HG03135 (cell line): ENCODE results near the gene STYXL2.

ENCODE experiments used
- ATAC-seq: cut with Tn5 transposase; IDR thresholded peaks from one replicate; pipeline ENCODE4 v1.9.1; 2021; ENCODE audit warnings: mild to moderate bottlenecking, moderate library complexity; ENCODE audit not compliant: unreplicated experiment

Gene STYXL2

GRCh38 chr1:167077128-167077867 lies 16.6 kb upstream of the STYXL2 start:
- ATAC-seq: no peak

- ATAC-seq: no peak
These were observed 16.0 kb upstream of the STYXL2 start for GRCh38 chr1:167077868-167078210.

GRCh38 chr1:167081594-167082156 lies 12.2 kb upstream of the STYXL2 start:
- ATAC-seq: no peak

GRCh38 chr1:167082511-167083027 lies 11.3 kb upstream of the STYXL2 start:
- no peak for ATAC-seq

- ATAC-seq: no peak
These were observed 10.7 kb upstream of the STYXL2 start for GRCh38 chr1:167083066-167083665.

- ATAC-seq: no peak
These were observed 10.0 kb upstream of the STYXL2 start for GRCh38 chr1:167083871-167084270.

- no peak for ATAC-seq
These were observed 9.1 kb upstream of the STYXL2 start for GRCh38 chr1:167084757-167085156.

- ATAC-seq: no peak
These were observed 7.8 kb upstream of the STYXL2 start for GRCh38 chr1:167086033-167086432.

- ATAC-seq: no peak
These were observed 7.1 kb upstream of the STYXL2 start for GRCh38 chr1:167086768-167087167.

GRCh38 chr1:167088746-167089417 lies 5.0 kb upstream of the STYXL2 start:
- no peak for ATAC-seq

- ATAC-seq: no peak
These were observed 3.9 kb upstream of the STYXL2 start for GRCh38 chr1:167089939-167090313.

GRCh38 chr1:167090314-167090942 lies 3.4 kb upstream of the STYXL2 start, which contains the start of gene GPA33:
TSS of gene GPA33 (minus strand) at chr1:167090377. CDS start at chr1:167090287, 90 bp downstream.
- no peak for ATAC-seq

GRCh38 chr1:167092653-167093052 lies 1.2 kb upstream of the STYXL2 start:
- no peak for ATAC-seq

GRCh38 chr1:167094690-167095089 lies 815 bp downstream of the STYXL2 start:
- no peak for ATAC-seq

- ATAC-seq: no peak
These were observed 1.5 kb downstream of the STYXL2 start for GRCh38 chr1:167095368-167095767.

GRCh38 chr1:167099851-167100250 lies 6.0 kb downstream of the STYXL2 start:
- no peak for ATAC-seq

GRCh38 chr1:167100730-167101129 lies 6.9 kb downstream of the STYXL2 start:
- ATAC-seq: no peak

- no peak for ATAC-seq
These were observed 7.9 kb downstream of the STYXL2 start for GRCh38 chr1:167101754-167102153.

GRCh38 chr1:167102906-167103573 lies 9.2 kb downstream of the STYXL2 start:
- no peak for ATAC-seq

GRCh38 chr1:167104256-167104633 lies 10.4 kb downstream of the STYXL2 start:
- peak; percentile 61 for ATAC-seq
